ACC112 (cell line): ENCODE results near the gene PLCH1.

Source experiments
- H2AFZ ChIP-seq: fragments of 200-600 bp; sonication (generic); one replicate; pipeline ENCODE4 v1.6.0; 2017; ENCODE audit warnings: antibody characterized with exemption, low read length; ENCODE audit not compliant: unreplicated experiment
- H3K27ac ChIP-seq: fragments of 200-600 bp; sonication (generic); 2 replicates; pipeline ENCODE4 v1.5.1; 2014; ENCODE audit warnings: low read depth, mild to moderate bottlenecking, antibody characterized with exemption, low read length, moderate library complexity
- H3K27me3 ChIP-seq: fragments of 200-600 bp; sonication (generic); 2 replicates; pipeline ENCODE4 v1.6.1; 2014; ENCODE audit warnings: mild to moderate bottlenecking, antibody characterized with exemption, low read length, moderate library complexity, mixed read lengths; ENCODE audit not compliant: insufficient read depth
- H3K36me3 ChIP-seq: fragments of 200-600 bp; sonication (generic); 2 replicates; pipeline ENCODE4 v1.6.1; 2016; ENCODE audit warnings: mild to moderate bottlenecking, antibody characterized with exemption, low read length, moderate library complexity, mixed read lengths; ENCODE audit not compliant: insufficient read depth
- H3K4me1 ChIP-seq: fragments of 200-600 bp; sonication (generic); one replicate; pipeline ENCODE4 v1.6.1; 2016; ENCODE audit warnings: low read length, mixed read lengths; ENCODE audit not compliant: insufficient read depth, unreplicated experiment, control insufficient read depth
- H3K4me3 ChIP-seq: fragments of 200-600 bp; sonication (generic); 2 replicates; pipeline ENCODE4 v1.5.1; 2014; ENCODE audit warnings: mild to moderate bottlenecking, low read depth, low read length
- H3K79me2 ChIP-seq: fragments of 200-600 bp; sonication (generic); one replicate; pipeline ENCODE4 v1.6.0; 2016; ENCODE audit warnings: low read length; ENCODE audit not compliant: control insufficient read depth, unreplicated experiment, insufficient read depth

The PLCH1 gene

GRCh38 chr3:155682426-155683343 is 62.2 kb downstream of the PLCH1 start:
- Histone ChIP-seq H3K36me3 (no peaks in the 10 kb centered on the region), H3K4me1 (no peaks in the 10 kb centered on the region), H3K27me3 (no peaks in the 10 kb centered on the region), H2AFZ (no peak overlapping the region), H3K4me3 (no peak overlapping the region), H3K27ac (no peak overlapping the region), H3K79me2 (no peaks in the 10 kb centered on the region)

- Histone ChIP-seq H2AFZ (peak overlapping the region; percentile 67), H3K27ac (no peak overlapping the region), H3K4me1 (no peaks in the 10 kb centered on the region), H3K4me3 (peak overlapping the region; percentile 73), H3K79me2 (no peaks in the 10 kb centered on the region), H3K36me3 (no peaks in the 10 kb centered on the region), H3K27me3 (no peaks in the 10 kb centered on the region)
Measured at GRCh38 chr3:155676252-155676981, 68.5 kb downstream of the PLCH1 start.

- H3K36me3 ChIP-seq = no peaks in the 10 kb centered on the region
- H3K4me3 ChIP-seq = no peak overlapping the region
- no peak overlapping the region for H3K27ac ChIP-seq
- no peaks in the 10 kb centered on the region for H3K79me2 ChIP-seq
- H3K27me3 ChIP-seq = no peaks in the 10 kb centered on the region
- H3K4me1 ChIP-seq = no peaks in the 10 kb centered on the region
- H2AFZ ChIP-seq = no peak overlapping the region
Measured at GRCh38 chr3:155675094-155675493, 69.8 kb downstream of the PLCH1 start.

GRCh38 chr3:155673421-155673820 is 71.5 kb downstream of the PLCH1 start:
- no peaks in the 10 kb centered on the region for H3K36me3 ChIP-seq
- no peak overlapping the region for H2AFZ ChIP-seq
- no peak overlapping the region for H3K27ac ChIP-seq
- no peak overlapping the region for H3K4me3 ChIP-seq
- H3K79me2 ChIP-seq = no peaks in the 10 kb centered on the region
- no peaks in the 10 kb centered on the region for H3K27me3 ChIP-seq
- H3K4me1 ChIP-seq = no peaks in the 10 kb centered on the region

GRCh38 chr3:155670335-155670734 is 74.5 kb downstream of the PLCH1 start:
- Histone ChIP-seq H3K36me3 (no peaks in the 10 kb centered on the region), H2AFZ (no peak overlapping the region), H3K27ac (no peak overlapping the region), H3K4me1 (peaks cover 1% of the 10 kb centered on the region), H3K27me3 (no peaks in the 10 kb centered on the region), H3K4me3 (no peak overlapping the region), H3K79me2 (no peaks in the 10 kb centered on the region)

GRCh38 chr3:155667988-155668387 is 76.9 kb downstream of the PLCH1 start:
- Histone ChIP-seq H3K79me2 (no peaks in the 10 kb centered on the region), H3K4me3 (no peak overlapping the region), H3K27ac (no peak overlapping the region), H2AFZ (no peak overlapping the region), H3K27me3 (no peaks in the 10 kb centered on the region), H3K4me1 (peaks cover 9% of the 10 kb centered on the region), H3K36me3 (no peaks in the 10 kb centered on the region)

GRCh38 chr3:155664925-155665695 is 79.8 kb downstream of the PLCH1 start:
- Histone ChIP-seq H3K27me3 (no peaks in the 10 kb centered on the region), H3K36me3 (no peaks in the 10 kb centered on the region), H3K79me2 (no peaks in the 10 kb centered on the region), H3K4me1 (peaks cover 9% of the 10 kb centered on the region), H3K27ac (no peak overlapping the region), H3K4me3 (no peak overlapping the region), H2AFZ (peak overlapping the region; percentile 22)

- no peak overlapping the region for H2AFZ ChIP-seq
- no peaks in the 10 kb centered on the region for H3K36me3 ChIP-seq
- H3K4me3 ChIP-seq = no peak overlapping the region
- H3K27ac ChIP-seq = no peak overlapping the region
- H3K4me1 ChIP-seq = peaks cover 9% of the 10 kb centered on the region
- H3K79me2 ChIP-seq = no peaks in the 10 kb centered on the region
- no peaks in the 10 kb centered on the region for H3K27me3 ChIP-seq
Measured at GRCh38 chr3:155663467-155664212, 81.2 kb downstream of the PLCH1 start.

GRCh38 chr3:155661760-155662159 is 83.1 kb downstream of the PLCH1 start:
- Histone ChIP-seq H2AFZ (no peak overlapping the region), H3K79me2 (no peaks in the 10 kb centered on the region), H3K4me1 (peaks cover 9% of the 10 kb centered on the region), H3K4me3 (no peak overlapping the region), H3K36me3 (no peaks in the 10 kb centered on the region), H3K27ac (no peak overlapping the region), H3K27me3 (no peaks in the 10 kb centered on the region)

- Histone ChIP-seq H3K79me2 (no peaks in the 10 kb centered on the region), H3K4me1 (peaks cover 9% of the 10 kb centered on the region), H3K36me3 (no peaks in the 10 kb centered on the region), H3K27ac (no peak overlapping the region), H3K4me3 (no peak overlapping the region), H3K27me3 (no peaks in the 10 kb centered on the region), H2AFZ (no peak overlapping the region)
Measured at GRCh38 chr3:155661042-155661441, 83.8 kb downstream of the PLCH1 start.
